Measurements from ENCODE around the gene TAS2R60.
A peak's percentile ranks its signal among the peaks of the same experiment; 100 is the strongest.
"Not testable (repeated sequence)": the region's sequence is repeated elsewhere in the genome, so short reads cannot be mapped to it uniquely, and the experiment has no call there.

TAS2R60 gene

GRCh38 chr7:143411976-143412708 lies 31.1 kb upstream of the TAS2R60 start:
- no peak for DNase-seq

- no peak for DNase-seq
Measured at GRCh38 chr7:143413123-143413522, 30.1 kb upstream of the TAS2R60 start.

- DNase-seq = not testable (repeated sequence)
Measured at GRCh38 chr7:143415209-143415608, 28.0 kb upstream of the TAS2R60 start.

GRCh38 chr7:143415742-143416397 lies 27.4 kb upstream of the TAS2R60 start:
- DNase-seq = no peak

- DNase-seq = no peak
Measured at GRCh38 chr7:143416565-143417149, 26.6 kb upstream of the TAS2R60 start.

GRCh38 chr7:143417734-143418383 lies 25.4 kb upstream of the TAS2R60 start:
- no peak for DNase-seq

- no peak for DNase-seq
Measured at GRCh38 chr7:143418681-143419458, 24.4 kb upstream of the TAS2R60 start.

- DNase-seq = no peak
Measured at GRCh38 chr7:143419880-143420279, 23.4 kb upstream of the TAS2R60 start.

- not testable (repeated sequence) for DNase-seq
Measured at GRCh38 chr7:143420624-143421023, 22.6 kb upstream of the TAS2R60 start.

- DNase-seq = no peak
Measured at GRCh38 chr7:143422033-143422432, 21.2 kb upstream of the TAS2R60 start.

GRCh38 chr7:143424476-143424875 lies 18.8 kb upstream of the TAS2R60 start:
- not testable (repeated sequence) for DNase-seq

GRCh38 chr7:143426479-143427142 lies 16.6 kb upstream of the TAS2R60 start:
- DNase-seq = no peak

GRCh38 chr7:143429770-143430698 lies 13.2 kb upstream of the TAS2R60 start:
- no peak for DNase-seq

GRCh38 chr7:143431109-143431508 lies 12.1 kb upstream of the TAS2R60 start:
- DNase-seq = no peak

- no peak for DNase-seq
Measured at GRCh38 chr7:143433759-143434158, 9.5 kb upstream of the TAS2R60 start.

- peak; percentile 32 for DNase-seq
Measured at GRCh38 chr7:143434660-143435059, 8.6 kb upstream of the TAS2R60 start.

GRCh38 chr7:143435266-143435665 lies 8.0 kb upstream of the TAS2R60 start:
- no peak for DNase-seq

- DNase-seq = no peak
Measured at GRCh38 chr7:143436325-143436946, 6.8 kb upstream of the TAS2R60 start.

- no peak for DNase-seq
Measured at GRCh38 chr7:143437578-143437977, 5.7 kb upstream of the TAS2R60 start.

- no peak for DNase-seq
Measured at GRCh38 chr7:143439866-143440265, 3.4 kb upstream of the TAS2R60 start.

Measured in right hindlimb (tissue), 1 donor.